ENCODE measurements around the gene CDH15.
"Not testable (repeated sequence)": the region's sequence is repeated elsewhere in the genome, so short reads cannot be mapped to it uniquely, and the experiment has no call there.

The CDH15 gene

DNA sequence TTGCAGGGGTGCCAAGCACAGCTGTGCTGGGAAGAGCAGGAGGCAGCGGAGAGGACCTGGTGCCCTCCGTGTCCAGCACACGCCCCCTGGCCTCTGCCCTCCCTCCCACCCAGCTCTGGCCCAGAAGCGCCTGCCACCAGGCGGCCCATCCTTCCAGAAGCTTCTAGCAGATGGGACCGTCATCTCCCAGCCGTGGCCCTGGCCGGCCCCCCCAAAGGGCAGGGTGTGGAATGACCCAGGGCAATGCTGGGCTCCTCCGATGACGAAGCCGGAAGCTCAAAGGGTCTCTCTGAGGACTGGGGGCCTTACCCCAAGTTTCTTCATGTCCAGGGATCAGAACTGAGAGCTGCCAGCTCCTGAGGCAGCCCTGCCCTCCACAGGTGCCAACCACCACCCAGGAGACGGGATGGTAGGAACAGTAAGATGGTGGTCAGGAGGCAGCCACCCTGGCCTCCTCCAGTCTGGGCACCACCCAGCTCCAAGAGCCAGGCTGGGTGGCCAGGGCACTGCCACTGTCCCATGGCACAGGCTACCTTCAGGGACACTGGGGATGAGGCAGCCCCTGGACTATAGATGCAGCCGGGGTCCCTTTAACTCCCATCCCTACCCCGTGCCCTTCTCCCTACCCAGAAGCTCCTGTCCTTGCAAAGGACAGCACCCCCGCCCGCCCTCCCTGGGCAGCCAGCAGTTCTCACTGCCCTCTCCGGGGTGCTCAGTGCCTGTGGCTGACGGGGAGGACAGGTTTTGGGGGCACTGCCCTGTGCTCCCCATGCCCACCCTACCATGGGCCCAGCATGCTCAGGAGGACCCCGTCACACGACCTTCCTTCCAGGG lies 6.5 kb upstream of the CDH15 start:
- H3K9ac ChIP-seq (ENCODE audit: low read depth, low read length): no peak overlapping the region
- DNase-seq (no peak), ATAC-seq (ENCODE audit: insufficient read depth, low read depth) (no peak)
- H4K20me1 ChIP-seq (ENCODE audit: insufficient read depth, low read length): peaks cover 7% of the 10 kb centered on the region; the same call in 1 of the 2 replicates
- H3K4me2 ChIP-seq (ENCODE audit: insufficient read depth, low read length): no peak overlapping the region
- no peaks in the 10 kb centered on the region for H3K79me2 ChIP-seq (ENCODE audit: insufficient read depth, low read length)
- peaks cover 1% of the 10 kb centered on the region; the same call in 1 of the 2 replicates for H3K4me1 ChIP-seq (ENCODE audit: insufficient read depth, low read length)
- H3K36me3 ChIP-seq (ENCODE audit: insufficient read depth, low read length): no peaks in the 10 kb centered on the region
- H3K27me3 ChIP-seq (ENCODE audit: insufficient read depth, low read length, poor library complexity): no peaks in the 10 kb centered on the region
- TF ChIP-seq CTCF (IDR thresholded peaks at IDR 0.05; ENCODE audit: borderline replicate concordance, extremely low read depth, low read length, poor library complexity, severe bottlenecking) (no peak), EZH2 (IDR thresholded peaks at IDR 0.05; ENCODE audit: borderline replicate concordance, low read depth, low read length, severe bottlenecking) (no peak)
- no peak overlapping the region for H2AFZ ChIP-seq (ENCODE audit: low read depth, low read length)
- H3K9me3 ChIP-seq (ENCODE audit: insufficient read depth, low read length, severe bottlenecking): no peaks in the 10 kb centered on the region
- no peak overlapping the region for H3K27ac ChIP-seq (ENCODE audit: low read length)
- no peak overlapping the region for H3K4me3 ChIP-seq (ENCODE audit: low read depth in 1 of 2, low read length in 2 of 2)

GRCh38 chr16:89165681-89165979 lies 5.9 kb upstream of the CDH15 start:
- not testable (repeated sequence) for DNase-seq; H3K79me2 ChIP-seq (ENCODE audit: insufficient read depth, low read length); ATAC-seq (ENCODE audit: insufficient read depth, low read depth); H3K27ac ChIP-seq (ENCODE audit: low read length); H3K27me3 ChIP-seq (ENCODE audit: insufficient read depth, low read length, poor library complexity); H3K4me3 ChIP-seq (ENCODE audit: low read depth in 1 of 2, low read length in 2 of 2); H2AFZ ChIP-seq (ENCODE audit: low read depth, low read length); H3K4me2 ChIP-seq (ENCODE audit: insufficient read depth, low read length); H3K36me3 ChIP-seq (ENCODE audit: insufficient read depth, low read length); H3K4me1 ChIP-seq (ENCODE audit: insufficient read depth, low read length); H3K9ac ChIP-seq (ENCODE audit: low read depth, low read length); H3K9me3 ChIP-seq (ENCODE audit: insufficient read depth, low read length, severe bottlenecking)
- H4K20me1 ChIP-seq (ENCODE audit: insufficient read depth, low read length): peaks cover 13% of the 10 kb centered on the region; the same call in 1 of the 2 replicates

GRCh38 chr16:89166696-89167424 lies 4.7 kb upstream of the CDH15 start:
- Histone ChIP-seq H3K36me3 (ENCODE audit: insufficient read depth, low read length) (no peaks in the 10 kb centered on the region), H3K4me1 (ENCODE audit: insufficient read depth, low read length) (peaks cover 12% of the 10 kb centered on the region), H3K9ac (ENCODE audit: low read depth, low read length) (no peak overlapping the region), H3K4me3 (ENCODE audit: low read depth in 1 of 2, low read length in 2 of 2) (no peak overlapping the region), H3K4me2 (ENCODE audit: insufficient read depth, low read length) (no peak overlapping the region), H3K27ac (ENCODE audit: low read length) (no peak overlapping the region), H2AFZ (ENCODE audit: low read depth, low read length) (no peak overlapping the region), H3K9me3 (ENCODE audit: insufficient read depth, low read length, severe bottlenecking) (no peaks in the 10 kb centered on the region), H4K20me1 (ENCODE audit: insufficient read depth, low read length) (peaks cover 19% of the 10 kb centered on the region; the same call in 1 of the 2 replicates), H3K79me2 (ENCODE audit: insufficient read depth, low read length) (no peaks in the 10 kb centered on the region), H3K27me3 (ENCODE audit: insufficient read depth, low read length, poor library complexity) (peaks cover 5% of the 10 kb centered on the region)
- no peak for DNase-seq
- TF ChIP-seq CTCF (IDR thresholded peaks at IDR 0.05; ENCODE audit: borderline replicate concordance, extremely low read depth, low read length, poor library complexity, severe bottlenecking) (no peak), EZH2 (IDR thresholded peaks at IDR 0.05; ENCODE audit: borderline replicate concordance, low read depth, low read length, severe bottlenecking) (no peak)
- no peak for ATAC-seq (ENCODE audit: insufficient read depth, low read depth)

DNA sequence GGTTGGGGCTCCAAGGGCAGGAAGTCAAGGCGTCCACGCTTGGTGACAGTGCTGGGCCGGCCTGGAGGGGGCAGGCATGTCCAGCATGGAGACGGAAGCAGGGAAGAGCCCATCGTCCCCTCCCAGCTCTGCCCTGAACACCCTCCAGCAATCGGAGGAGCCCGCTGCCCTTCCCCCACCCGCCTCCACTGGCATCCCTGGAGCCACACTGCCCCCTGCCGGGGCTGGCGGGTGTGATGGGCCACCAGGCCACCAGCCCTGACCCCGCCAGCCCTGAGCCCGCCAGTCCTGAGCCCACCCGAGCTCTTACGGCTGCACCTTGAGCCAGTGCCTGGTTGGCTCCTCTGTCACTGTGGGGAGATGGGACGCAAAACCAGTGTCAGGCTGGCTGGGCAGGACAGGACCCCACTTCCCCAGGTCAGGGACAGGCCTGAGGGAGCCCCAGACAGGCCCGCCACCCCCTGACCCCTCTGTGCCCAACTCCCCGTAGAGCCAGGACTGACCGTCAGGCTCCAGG lies 4.1 kb upstream of the CDH15 start:
- Histone ChIP-seq H4K20me1 (ENCODE audit: insufficient read depth, low read length) (peaks cover 23% of the 10 kb centered on the region; the same call in 1 of the 2 replicates), H3K36me3 (ENCODE audit: insufficient read depth, low read length) (no peaks in the 10 kb centered on the region), H3K9me3 (ENCODE audit: insufficient read depth, low read length, severe bottlenecking) (no peaks in the 10 kb centered on the region), H2AFZ (ENCODE audit: low read depth, low read length) (no peak overlapping the region), H3K4me1 (ENCODE audit: insufficient read depth, low read length) (peaks cover 12% of the 10 kb centered on the region), H3K27me3 (ENCODE audit: insufficient read depth, low read length, poor library complexity) (peaks cover 5% of the 10 kb centered on the region), H3K9ac (ENCODE audit: low read depth, low read length) (no peak overlapping the region), H3K79me2 (ENCODE audit: insufficient read depth, low read length) (no peaks in the 10 kb centered on the region), H3K4me2 (ENCODE audit: insufficient read depth, low read length) (no peak overlapping the region), H3K27ac (ENCODE audit: low read length) (no peak overlapping the region), H3K4me3 (ENCODE audit: low read depth in 1 of 2, low read length in 2 of 2) (no peak overlapping the region)
- ATAC-seq (ENCODE audit: insufficient read depth, low read depth) (peak; percentile 70), DNase-seq (peak; percentile 85)
- no peak for TF ChIP-seq EZH2 (IDR thresholded peaks at IDR 0.05; ENCODE audit: borderline replicate concordance, low read depth, low read length, severe bottlenecking)
- TF ChIP-seq CTCF (IDR thresholded peaks at IDR 0.05; ENCODE audit: borderline replicate concordance, extremely low read depth, low read length, poor library complexity, severe bottlenecking): peak; percentile 90
